ENCODE data around the gene P2RY8.
"Not testable (repeated sequence)": the region's sequence is repeated elsewhere in the genome, so short reads cannot be mapped to it uniquely, and the experiment has no call there.

Gene P2RY8

DNA sequence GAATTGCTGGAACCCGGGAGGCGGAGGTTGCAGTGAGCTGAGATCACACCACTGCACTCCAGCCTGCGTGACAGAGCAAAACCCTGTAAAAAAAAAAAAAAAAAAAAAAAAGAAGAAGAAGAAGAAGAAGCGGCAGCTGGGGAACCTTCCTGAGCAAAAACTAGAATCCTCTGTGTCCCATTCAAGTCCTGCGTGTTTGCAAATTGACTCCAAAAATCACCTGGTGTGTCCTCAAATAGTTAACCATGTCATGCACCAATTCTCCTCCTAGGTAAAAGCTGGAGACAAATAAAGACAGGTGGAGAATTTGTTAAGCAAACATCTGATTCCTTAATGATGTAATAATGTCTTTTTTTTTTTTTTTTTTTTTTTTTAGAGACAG, 52.4 kb downstream of the P2RY8 start:
- DNase-seq = no peak

- DNase-seq = no peak
Measured at GRCh38 chrX:1483843-1484637, 52.9 kb downstream of the P2RY8 start.

- DNase-seq = not testable (repeated sequence)
Measured at GRCh38 chrX:1482530-1482928, 54.5 kb downstream of the P2RY8 start.

GRCh38 chrX:1481636-1482529, 55.1 kb downstream of the P2RY8 start:
- DNase-seq = no peak

DNA sequence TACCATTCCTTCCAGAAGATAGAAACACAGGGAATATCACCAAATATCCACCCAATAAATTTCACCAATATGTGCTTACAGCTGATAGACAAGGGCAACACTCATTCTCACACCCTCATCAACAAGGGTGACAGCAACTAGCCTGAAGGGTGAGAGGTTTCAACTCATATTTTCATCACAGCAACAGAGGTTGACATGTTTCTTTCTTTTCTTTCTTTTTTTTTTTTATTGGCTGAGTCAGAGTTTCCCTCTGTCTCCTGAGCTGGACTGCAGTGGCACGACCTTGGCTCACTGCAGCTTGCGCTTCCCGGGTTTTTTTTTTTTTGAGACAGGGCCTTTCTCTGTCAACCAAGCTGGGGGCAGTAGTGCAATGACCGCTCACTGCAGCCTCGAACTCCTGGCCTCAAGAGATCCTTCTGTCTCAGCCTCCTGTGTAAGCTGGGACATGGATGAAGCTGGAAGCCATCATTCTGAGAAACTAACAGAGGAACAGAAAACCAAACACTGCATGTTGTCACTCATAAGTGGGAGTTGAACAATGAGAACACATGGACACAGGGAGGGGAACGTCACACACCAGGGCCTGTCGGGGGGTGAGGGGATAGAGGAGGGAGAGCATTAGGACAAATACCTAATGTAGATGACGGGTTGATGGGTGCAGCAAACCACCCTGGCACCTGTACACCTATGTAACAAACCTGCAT, 56.8 kb downstream of the P2RY8 start:
- DNase-seq = no peak

- no peak for DNase-seq
Measured at GRCh38 chrX:1477801-1478458, 59.1 kb downstream of the P2RY8 start.

DNA sequence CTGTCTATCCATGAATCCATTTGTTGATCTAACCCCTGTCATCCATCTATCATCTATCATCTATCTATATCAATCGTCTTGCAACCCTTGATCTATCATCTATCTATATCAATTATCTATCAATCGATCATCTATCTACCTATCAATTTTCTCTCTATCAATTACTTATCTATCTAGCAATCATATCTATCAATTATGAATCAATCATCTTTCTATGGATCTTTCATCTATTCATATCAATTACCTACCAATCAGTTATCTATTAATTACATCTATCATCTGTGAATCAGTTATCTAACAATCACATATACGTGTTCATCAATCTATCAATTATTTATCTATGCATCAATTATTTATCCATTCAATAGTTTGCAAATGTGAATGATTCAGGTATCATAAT, 59.8 kb downstream of the P2RY8 start:
- no peak for DNase-seq

DNA sequence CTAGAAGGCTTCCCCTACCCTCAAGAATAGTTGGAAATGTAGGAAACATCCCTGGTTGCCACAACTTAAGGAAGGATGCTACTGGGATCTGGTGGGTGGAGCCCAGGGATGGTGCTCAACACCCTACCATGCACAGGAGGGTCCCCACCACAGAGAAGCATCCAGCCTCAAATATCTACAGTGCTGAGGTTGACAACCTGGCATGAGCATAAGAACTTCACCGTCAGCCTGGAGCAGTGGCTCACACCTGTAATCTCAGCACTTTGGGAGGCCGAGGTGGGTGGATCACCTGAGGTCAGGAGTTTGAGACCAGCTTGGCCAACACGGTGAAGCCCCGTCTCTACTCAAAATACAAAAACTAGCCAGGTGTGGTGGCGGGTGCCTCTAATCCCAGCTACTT, 60.3 kb downstream of the P2RY8 start:
- no peak for DNase-seq

GRCh38 chrX:1475881-1476280, 61.1 kb downstream of the P2RY8 start:
- DNase-seq = no peak

DNA sequence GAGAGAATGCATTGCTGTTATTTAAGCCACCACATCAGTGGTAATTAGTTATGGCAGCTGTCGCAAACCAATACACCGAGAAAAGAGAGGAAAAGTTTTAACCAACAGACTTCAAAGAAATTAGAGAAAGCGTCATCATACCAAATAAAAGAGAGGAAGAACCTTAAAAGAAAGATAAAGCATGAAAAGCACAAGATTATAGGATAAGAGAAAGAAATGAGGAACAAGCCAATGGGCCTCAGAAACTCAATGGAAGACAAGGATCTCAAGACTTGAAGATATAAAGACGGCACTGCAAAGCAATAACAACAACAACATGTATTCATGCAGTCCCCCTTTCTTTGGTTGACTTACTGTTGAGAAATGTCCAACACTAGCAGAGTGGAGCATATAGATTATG, 61.5 kb downstream of the P2RY8 start:
- no peak for DNase-seq

GRCh38 chrX:1474593-1474992, 62.4 kb downstream of the P2RY8 start:
- not testable (repeated sequence) for DNase-seq

DNA sequence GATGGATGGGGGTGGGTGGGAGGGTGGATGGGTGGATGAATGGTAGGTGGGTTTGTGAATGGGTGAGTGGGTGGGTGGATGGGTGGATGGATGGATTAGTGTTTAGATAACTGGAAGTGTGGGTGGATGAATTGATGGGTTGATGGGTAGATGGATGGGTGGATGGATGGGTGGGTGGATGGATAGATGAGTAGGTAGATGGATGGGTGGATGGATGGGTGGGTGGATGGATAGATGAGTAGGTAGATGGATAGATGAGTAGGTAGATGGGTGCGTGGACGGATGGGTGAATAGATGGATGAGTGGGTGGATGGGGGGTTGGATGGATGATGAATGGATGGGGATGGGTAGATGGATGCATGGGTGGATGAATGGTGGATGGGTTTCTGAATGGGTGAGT, 64.0 kb downstream of the P2RY8 start:
- no peak for DNase-seq

DNA sequence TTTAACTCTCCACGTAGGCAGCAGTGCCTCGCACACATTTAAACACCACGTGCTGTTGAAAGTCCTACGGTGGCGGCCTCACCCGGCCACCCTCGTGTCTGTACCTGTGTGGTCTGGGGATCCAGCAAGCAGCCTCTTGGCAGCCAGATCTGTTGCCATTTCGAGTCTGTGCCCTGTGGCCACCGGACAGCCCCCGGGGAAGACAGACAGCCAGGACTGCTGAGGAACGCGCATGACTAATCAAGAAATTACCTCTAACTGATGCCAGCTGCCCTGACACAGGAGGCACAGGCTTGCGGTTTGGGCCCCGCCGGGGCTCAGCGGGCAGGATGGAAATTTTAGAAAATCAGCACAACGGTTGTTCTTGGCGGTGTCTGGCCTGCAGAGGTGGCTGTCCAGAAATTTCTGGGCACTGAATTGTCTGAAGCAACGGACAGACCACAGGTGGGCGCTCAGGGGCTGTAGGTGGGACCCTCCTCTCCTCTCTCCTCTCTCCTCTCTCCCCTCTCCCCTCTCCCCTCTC, 68.7 kb downstream of the P2RY8 start:
- peak; percentile 93 for DNase-seq

DNA sequence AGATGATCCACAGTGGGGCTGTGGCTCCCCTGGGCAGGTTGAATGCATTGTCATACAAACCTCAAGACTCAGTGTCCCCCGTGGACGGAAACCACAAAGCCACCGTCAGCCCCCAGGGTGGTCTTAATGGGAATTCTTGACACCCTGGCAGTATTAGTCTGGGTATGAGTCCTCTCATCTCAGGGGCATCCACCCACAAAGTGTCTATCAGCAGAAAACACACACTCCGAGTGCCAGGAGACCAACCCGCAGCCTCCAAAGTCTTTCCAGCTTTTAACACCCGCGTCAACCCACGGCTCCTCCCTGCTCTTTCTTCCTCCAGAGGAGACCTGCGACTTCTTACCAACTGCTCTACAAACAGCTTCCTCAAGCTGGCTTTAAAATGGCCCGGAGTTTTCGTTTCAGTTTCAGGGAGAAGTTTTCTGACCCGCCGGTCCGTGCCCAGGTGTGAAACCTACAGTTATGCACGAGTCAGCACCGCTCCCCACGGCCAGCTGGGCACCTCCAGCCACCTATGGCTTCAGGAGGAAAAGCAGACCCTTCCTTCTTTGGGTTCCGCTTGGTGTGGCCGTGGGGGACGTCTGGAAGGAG, 69.9 kb downstream of the P2RY8 start:
- no peak for DNase-seq

DNA sequence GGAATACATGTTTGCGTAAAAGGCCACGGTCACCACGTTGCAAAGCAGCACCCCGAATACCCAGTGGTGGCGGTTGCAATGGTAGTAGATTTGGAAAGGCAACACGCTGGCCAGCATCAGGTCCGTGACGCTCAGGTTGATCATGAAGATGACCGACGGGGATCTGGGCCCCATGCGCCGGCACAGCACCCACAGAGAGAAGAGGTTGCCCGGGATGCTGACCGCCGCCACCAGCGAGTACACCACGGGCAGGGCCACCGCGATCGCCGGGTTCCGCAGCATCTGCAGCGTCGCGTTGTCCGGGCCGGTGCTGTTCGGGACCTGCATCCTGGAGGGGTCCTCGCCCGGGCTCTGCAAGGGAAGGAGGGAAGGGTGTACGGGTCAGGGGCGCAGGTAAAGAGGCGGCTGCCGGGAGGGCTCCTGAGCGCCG, 70.7 kb downstream of the P2RY8 start:
- no peak for DNase-seq

DNA sequence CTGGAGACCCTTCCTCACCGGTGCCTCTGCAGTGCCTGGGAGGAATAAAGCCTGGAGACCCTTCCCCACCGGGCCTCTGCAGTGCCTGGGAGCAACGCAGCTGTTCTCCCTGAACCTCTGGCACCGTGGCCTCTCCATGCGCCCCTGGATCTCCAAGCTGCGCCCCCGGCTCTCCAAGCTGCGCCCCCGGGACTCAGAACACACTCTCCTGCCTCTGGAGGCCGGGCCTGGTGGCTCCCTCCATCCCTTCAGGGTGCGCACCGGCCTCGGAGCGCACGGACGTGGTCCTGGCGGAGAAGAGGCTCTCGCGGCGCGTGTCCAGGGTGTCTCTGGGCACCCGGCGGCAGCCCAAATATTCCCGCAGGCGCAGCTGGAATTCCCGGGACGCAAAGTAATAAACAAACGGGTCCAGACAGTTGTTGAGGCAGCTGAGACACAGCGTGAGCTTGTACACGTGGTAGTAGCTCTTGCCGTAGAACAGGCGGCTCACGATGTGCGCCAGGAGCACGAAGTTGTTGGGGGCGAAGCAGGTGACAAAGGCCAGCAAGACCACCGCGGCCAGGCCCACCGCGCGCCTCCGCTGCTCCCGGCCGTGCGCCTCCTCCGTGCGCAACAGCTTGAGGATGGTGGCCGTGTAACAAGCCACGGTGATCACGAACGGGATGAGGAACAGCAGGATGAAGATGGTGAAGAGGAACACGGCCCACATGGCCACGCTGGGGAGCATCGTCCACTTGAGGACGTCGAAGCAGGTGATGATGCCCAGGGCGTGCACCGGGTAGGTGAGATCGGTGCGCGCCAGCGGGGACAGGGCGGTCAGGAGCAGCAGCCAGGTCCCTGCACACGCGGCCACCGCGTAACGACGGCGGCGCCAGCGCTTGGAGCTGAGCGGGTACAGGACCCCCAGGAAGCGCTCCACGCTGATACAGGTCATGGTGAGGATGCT, 71.4 kb downstream of the P2RY8 start:
- DNase-seq = no peak

GRCh38 chrX:1464971-1465285, 72.1 kb downstream of the P2RY8 start:
- no peak for DNase-seq

GRCh38 chrX:1464041-1464970, 72.7 kb downstream of the P2RY8 start:
- no peak for DNase-seq

- DNase-seq = no peak
Measured at GRCh38 chrX:1463581-1463980, 73.4 kb downstream of the P2RY8 start.
